H1 (cell line): Measurements from ENCODE around the gene DOCK3. TPM values are rescaled to one million over a fixed set of nuclear protein-coding genes. Genes with fewer than 3 reads are reported as not detected.

Experiments
- CHD2 ChIP-seq: IDR thresholded peaks from 2 replicates; pipeline ENCODE4 v1.6.1; 2012; ENCODE audit warnings: low read length, improper control_type of control experiment
- CREB1 ChIP-seq: IDR thresholded peaks from 2 replicates; pipeline ENCODE4 v1.6.1; 2012; ENCODE audit warnings: inconsistent platforms
- HDAC2 ChIP-seq, 2 experiments: fragments of 300-600 bp in 1 of 2; sonication (generic) in 1 of 2; IDR thresholded peaks; 2 replicates each; pipeline ENCODE4 v1.6.1; 2011 to 2012; ENCODE audit warnings: low read depth in 2 of 2, low read length in 2 of 2, mild to moderate bottlenecking in 2 of 2, moderate library complexity in 2 of 2, borderline replicate concordance in 1 of 2, inconsistent platforms in 1 of 2
- RXRA ChIP-seq: IDR thresholded peaks from 2 replicates; pipeline ENCODE4 v1.6.1; 2011; ENCODE audit warnings: low read depth, mild to moderate bottlenecking, low read length, moderate library complexity; ENCODE audit not compliant: insufficient read depth
- SIRT6 ChIP-seq: IDR thresholded peaks from one replicate; pipeline ENCODE4 v1.7.1; 2012; ENCODE audit warnings: low read length, inconsistent platforms
- polyA plus RNA-seq, 7 experiments: library from polyadenylated mRNA; depleted of rRNA in 3 of 7; stranded (reverse) in 5 of 7; unstranded in 2 of 7; fragments of >200 nt in 5 of 7; fragments of 200-250 nt in 2 of 7; gene quantifications; 1 replicate in 5 of 7; 2 replicates in 1 of 7; 4 replicates in 1 of 7; pipeline versions ENCODE4 v1.2.1 to v1.2.3, GENCODE V29; 2011 to 2013; ENCODE audit warnings: missing spikeins in 2 of 7, mixed read lengths in 2 of 7
- total RNA-seq: library from RNA; stranded (reverse); fragmentation: NEBNext Ultra II Directional; extraction: Animal tissue kit (Norgen Biotek cat#: 25700); gene quantifications from 2 replicates; pipeline ENCODE4 v1.2.1, GENCODE V29; 2021
- TF ChIP-seq, protein P1 (sequence below), 3 experiments: IDR thresholded peaks; 1 replicate in 2 of 3; 2 replicates in 1 of 3; pipeline versions ENCODE4 v1.5.1 to v1.6.1; 2011; ENCODE audit warnings: low read length in 3 of 3, mild to moderate bottlenecking in 3 of 3, inconsistent platforms in 2 of 3, low read depth in 1 of 3, moderate library complexity in 1 of 3; ENCODE audit not compliant: insufficient read depth in 1 of 3; ENCODE audit errors: control extremely low read depth in 1 of 3

The DOCK3 gene
- total and polyA plus RNA-seq, 2 of the 8 experiments (the other 6 are each of a cell fraction or from before 2014, with no cell fraction given): 2.7 to 5.0 TPM

DNA sequence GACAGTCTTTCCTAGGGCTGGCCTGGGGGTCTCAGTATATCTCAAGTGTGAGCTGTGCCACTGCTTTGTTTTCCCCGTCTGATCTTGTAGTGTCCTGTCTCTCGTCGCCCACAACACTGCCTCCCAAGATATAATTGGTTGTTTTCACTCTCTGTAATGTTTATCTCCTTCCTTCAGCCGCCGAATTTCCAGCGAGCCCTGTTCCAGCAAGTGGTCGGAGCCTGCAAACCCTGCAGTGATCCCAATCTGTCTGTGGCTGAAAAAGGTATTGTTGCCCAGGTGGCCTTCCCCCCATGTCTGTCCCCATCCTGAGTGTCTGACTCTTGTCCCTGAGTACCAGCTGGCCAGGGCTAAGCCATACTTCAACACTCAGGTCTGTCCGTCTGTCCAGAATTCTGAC lies 700.8 kb downstream of the DOCK3 start (continued):
- TF ChIP-seq HDAC2 (IDR thresholded peaks at IDR 0.05; ENCODE audit: borderline replicate concordance in 1 of 2, low read depth in 2 of 2, low read length in 2 of 2) (no peak), CREB1 (no peak), SIRT6 (no peak), RXRA (no peak), CHD2 (no peak)
- TF ChIP-seq, protein P1, sequence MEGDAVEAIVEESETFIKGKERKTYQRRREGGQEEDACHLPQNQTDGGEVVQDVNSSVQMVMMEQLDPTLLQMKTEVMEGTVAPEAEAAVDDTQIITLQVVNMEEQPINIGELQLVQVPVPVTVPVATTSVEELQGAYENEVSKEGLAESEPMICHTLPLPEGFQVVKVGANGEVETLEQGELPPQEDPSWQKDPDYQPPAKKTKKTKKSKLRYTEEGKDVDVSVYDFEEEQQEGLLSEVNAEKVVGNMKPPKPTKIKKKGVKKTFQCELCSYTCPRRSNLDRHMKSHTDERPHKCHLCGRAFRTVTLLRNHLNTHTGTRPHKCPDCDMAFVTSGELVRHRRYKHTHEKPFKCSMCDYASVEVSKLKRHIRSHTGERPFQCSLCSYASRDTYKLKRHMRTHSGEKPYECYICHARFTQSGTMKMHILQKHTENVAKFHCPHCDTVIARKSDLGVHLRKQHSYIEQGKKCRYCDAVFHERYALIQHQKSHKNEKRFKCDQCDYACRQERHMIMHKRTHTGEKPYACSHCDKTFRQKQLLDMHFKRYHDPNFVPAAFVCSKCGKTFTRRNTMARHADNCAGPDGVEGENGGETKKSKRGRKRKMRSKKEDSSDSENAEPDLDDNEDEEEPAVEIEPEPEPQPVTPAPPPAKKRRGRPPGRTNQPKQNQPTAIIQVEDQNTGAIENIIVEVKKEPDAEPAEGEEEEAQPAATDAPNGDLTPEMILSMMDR (IDR thresholded peaks at IDR 0.05; ENCODE audit: control extremely low read depth in 1 of 3, insufficient read depth in 1 of 3, low read depth in 1 of 3, low read length in 3 of 3): no peak
